ENCODE data around the gene TMEM145.

Gene TMEM145

DNA sequence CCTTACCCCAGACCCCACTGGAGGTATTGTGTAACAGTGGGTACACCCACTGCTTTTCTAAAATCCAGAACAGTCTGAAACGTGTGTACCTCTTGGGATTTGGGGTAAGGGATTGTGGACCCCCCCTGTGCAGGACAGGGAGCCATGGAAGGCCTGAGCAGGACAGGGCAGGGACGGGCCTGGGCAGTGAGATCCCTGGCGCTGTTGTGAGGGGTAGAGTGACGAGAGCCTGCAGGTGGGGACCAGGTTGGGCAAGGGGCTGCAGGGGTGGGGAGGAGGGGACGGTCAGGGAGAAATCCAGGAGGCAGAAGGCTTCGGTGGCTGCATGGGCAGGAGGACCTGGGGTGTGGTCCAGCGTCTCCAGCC lies 48.4 kb downstream of the TMEM145 start:
- DNase-seq (ENCODE audit: low read depth, low spot score) = no peak

DNA sequence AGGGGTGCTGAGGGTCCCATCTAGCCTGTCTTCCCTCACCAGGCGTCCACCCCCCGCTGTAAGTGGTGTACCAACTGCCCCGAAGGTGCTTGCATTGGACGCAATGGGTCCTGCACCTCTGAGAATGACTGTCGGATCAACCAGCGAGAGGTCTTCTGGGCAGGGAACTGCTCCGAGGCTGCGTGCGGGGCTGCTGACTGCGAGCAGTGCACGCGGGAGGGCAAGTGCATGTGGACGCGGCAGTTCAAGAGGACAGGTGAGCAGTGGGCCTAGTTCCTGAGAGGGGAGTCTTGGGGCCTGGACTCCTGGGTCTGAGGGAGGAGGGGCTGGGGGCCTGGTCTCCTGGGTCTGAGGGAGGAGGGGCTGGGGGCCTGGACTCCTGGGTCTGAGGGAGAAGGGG lies 49.2 kb downstream of the TMEM145 start:
- no peak for DNase-seq (ENCODE audit: low read depth, low spot score)

DNA sequence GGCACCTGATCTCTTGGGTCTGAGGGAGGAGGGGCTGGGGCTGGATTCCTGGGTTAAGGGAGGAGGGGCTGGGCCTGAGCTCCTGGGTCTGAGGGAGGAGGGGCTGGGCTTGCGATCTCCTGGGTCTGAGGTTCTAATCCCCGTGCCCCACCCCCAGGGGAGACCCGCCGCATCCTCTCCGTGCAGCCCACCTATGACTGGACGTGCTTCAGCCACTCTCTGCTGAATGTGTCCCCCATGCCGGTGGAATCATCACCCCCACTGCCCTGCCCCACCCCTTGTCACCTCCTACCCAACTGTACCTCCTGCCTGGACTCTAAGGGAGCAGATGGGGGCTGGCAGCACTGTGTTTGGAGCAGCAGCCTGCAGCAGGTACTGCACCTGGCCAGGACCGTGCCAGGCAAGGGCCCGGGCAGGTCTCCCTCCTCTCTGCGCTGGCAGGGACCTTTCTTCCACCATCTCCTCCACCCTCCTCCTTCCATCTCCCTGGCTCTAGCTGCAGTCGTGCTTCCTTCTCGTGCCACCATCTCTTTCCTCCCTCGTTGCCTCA lies 49.9 kb downstream of the TMEM145 start:
- DNase-seq (ENCODE audit: low read depth, low spot score) = no peak

GRCh38 chr19:42363614-42364346 lies 50.7 kb downstream of the TMEM145 start:
- DNase-seq (ENCODE audit: low read depth, low spot score) = no peak

- peak; percentile 33 for DNase-seq (ENCODE audit: low read depth, low spot score)
Observed at GRCh38 chr19:42366673-42367072, 53.6 kb downstream of the TMEM145 start.

GRCh38 chr19:42367929-42368328 lies 54.8 kb downstream of the TMEM145 start:
- DNase-seq (ENCODE audit: low read depth, low spot score) = no peak

DNA sequence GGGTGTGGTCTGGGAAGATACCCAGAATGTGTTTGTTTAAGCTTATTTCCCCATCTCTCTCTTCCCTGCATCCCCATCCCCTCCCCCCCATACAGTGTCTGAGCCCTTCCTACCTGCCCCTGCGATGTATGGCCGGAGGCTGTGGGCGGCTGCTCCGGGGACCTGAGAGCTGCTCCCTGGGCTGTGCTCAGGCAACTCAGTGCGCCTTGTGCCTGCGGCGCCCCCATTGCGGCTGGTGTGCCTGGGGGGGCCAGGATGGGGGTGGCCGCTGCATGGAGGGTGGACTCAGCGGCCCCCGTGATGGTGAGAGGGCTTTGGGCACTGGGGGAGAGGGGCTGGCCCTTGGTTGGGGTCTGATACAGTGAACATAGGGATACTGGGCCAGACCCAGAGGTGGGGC lies 55.3 kb downstream of the TMEM145 start:
- no peak for DNase-seq (ENCODE audit: low read depth, low spot score)

- no peak for DNase-seq (ENCODE audit: low read depth, low spot score)
Observed at GRCh38 chr19:42368765-42369164, 55.7 kb downstream of the TMEM145 start.

DNA sequence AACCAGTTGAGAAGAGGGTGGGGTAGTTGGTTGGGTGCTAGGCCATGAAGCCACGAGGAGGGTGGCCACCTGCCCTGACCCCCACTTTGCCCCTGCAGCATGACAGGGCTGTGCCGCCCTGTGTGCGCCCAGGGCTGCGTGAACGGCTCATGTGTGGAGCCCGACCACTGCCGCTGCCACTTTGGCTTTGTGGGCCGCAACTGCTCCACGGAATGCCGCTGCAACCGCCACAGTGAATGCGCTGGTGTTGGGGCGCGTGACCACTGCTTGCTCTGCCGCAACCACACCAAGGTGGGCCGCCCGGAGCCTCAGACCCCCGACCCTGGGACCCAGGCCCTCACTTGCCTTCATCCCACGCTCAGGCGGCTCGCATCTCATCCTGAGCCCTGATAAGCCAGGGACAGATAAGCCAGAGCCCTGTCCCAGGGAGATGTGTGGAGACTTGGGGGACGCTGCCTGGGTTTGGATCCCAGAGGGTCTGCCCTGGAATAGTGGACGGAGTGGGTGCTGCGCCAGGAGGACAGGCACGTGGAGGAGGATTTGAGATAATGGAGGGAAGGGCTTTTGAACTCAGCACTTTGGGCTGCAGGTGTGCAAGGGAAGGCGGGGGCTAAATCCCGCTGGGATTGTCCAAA lies 56.4 kb downstream of the TMEM145 start:
- DNase-seq (ENCODE audit: low read depth, low spot score) = no peak

DNA sequence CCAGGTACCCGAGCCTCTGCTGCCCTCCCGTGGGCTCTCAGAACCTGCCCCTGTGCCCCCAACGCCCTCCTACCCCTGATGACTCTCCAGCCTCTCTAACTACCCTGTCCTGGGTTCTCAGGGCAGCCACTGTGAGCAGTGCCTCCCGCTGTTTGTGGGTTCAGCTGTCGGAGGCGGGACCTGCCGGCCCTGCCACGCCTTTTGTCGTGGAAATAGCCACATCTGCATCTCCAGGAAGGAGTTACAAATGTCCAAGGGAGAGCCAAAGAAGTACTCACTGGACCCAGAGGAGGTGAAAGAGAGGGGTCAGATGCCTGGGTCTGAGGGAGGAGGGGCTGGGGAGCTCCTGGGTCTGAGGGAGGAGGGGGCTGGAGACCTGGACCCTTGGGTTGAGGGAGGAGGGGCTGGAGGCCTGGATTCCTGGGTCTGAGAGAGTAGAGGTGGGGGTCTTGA lies 57.0 kb downstream of the TMEM145 start:
- peak; percentile 44 for DNase-seq (ENCODE audit: low read depth, low spot score)

GRCh38 chr19:42370626-42371175 lies 57.6 kb downstream of the TMEM145 start:
- DNase-seq (ENCODE audit: low read depth, low spot score) = no peak
